Heart right ventricle (tissue), 16 donors: Measurements from ENCODE around the gene DTD1. TPM values are rescaled to one million over a fixed set of nuclear protein-coding genes. Genes with fewer than 3 reads are reported as not detected.

ENCODE experiments used
- ATAC-seq, 8 donors: fragments of 200-7000 bp; cut with Tn5 transposase; one replicate each; pipeline ENCODE4 v1.9.1; 2020; ENCODE audit warnings: mild to moderate bottlenecking in 8 of 8, moderate library complexity in 8 of 8, moderate number of reproducible peaks in 1 of 8
- DNase-seq, 2 donors: peaks; one replicate each; pipeline ENCODE4 v3.0.0-alpha.2; 2020
- H3K27ac ChIP-seq, 10 donors: fragments of 200-600 bp; sonication (generic) in 2 of 10; one replicate each; pipeline versions ENCODE4 v1.5.0 to v1.8.0; 2020 to 2022; ENCODE audit warnings: mild to moderate bottlenecking in 3 of 10
- H3K27me3 ChIP-seq, 7 donors: fragments of 200-600 bp; one replicate each; pipeline ENCODE4 v1.8.0; 2021 to 2022; ENCODE audit warnings: mild to moderate bottlenecking in 2 of 7
- H3K36me3 ChIP-seq, 9 donors: fragments of 200-600 bp; sonication (generic) in 1 of 9; one replicate each; pipeline versions ENCODE4 v1.5.0 to v1.8.0; 2020 to 2022; ENCODE audit warnings: mild to moderate bottlenecking in 2 of 9
- H3K4me1 ChIP-seq, 9 donors: fragments of 200-600 bp; sonication (generic) in 1 of 9; one replicate each; pipeline versions ENCODE4 v1.5.0 to v1.8.0; 2020 to 2022; ENCODE audit warnings: mild to moderate bottlenecking in 4 of 9
- H3K4me3 ChIP-seq, 10 donors: fragments of 200-600 bp; sonication (generic) in 2 of 10; one replicate each; pipeline versions ENCODE4 v1.5.0 to v1.8.0; 2020 to 2022; ENCODE audit warnings: mild to moderate bottlenecking in 7 of 10, moderate library complexity in 2 of 10
- H3K9me3 ChIP-seq, 11 donors: fragments of 200-600 bp in 10 of 11; sonication (generic) in 2 of 11; one replicate each; pipeline versions ENCODE4 v1.5.0 to v1.8.0; 2013 to 2022; ENCODE audit warnings: mild to moderate bottlenecking in 2 of 11, control low read depth in 1 of 11, moderate library complexity in 1 of 11
- CTCF ChIP-seq, 9 donors: fragments of 200-600 bp; sonication (generic) in 2 of 9; IDR thresholded peaks; one replicate each; pipeline versions ENCODE4 v1.5.0 to v1.8.0; 2021 to 2022; ENCODE audit warnings: antibody characterized with exemption in 9 of 9, mild to moderate bottlenecking in 5 of 9, moderate library complexity in 1 of 9
- WGBS, 2 donors: extraction: QIAGEN DNeasy Blood & Tissue Kit; methylation state at CpG; one replicate each; pipeline ENCODE4 v1.1.7; 2013; ENCODE audit warnings: inconsistent platforms in 1 of 2; 5-methylcytosine and 5-hydroxymethylcytosine counted together
- intact Hi-C, 10 donors: fragments of 100-400 bp; cut with DNase I; formaldehyde crosslinking; loops; one replicate each; pipeline versions ENCODE4 v1.11.1 to v1.14.2; 2022
- polyA plus RNA-seq, 2 donors: library from polyadenylated mRNA; stranded (reverse); fragments of 200-250 nt; gene quantifications; one replicate each; pipeline ENCODE4 v1.2.3, GENCODE V29; 2013
- total RNA-seq, 10 donors: library from RNA; stranded (reverse); fragmentation: NEBNext Ultra II Directional in 3 of 10; extraction: Animal tissue kit (Norgen Biotek cat#: 25700) in 3 of 10; gene quantifications; one replicate each; pipeline versions ENCODE4 v1.2.1 to v1.2.4, GENCODE V29; 2021 to 2023
- donor health status: Arrhythmogenic right ventricular cardiomyopathy.
- donor health status: ischemic (EF 13 %, LVEDD 7.1; RV severe dilation, severe dysfunction).
- donor health status: healthy with polysubstance abuse.
- donor health status: DM: no; HTN: yes; CAD: no.
- donor health status: DM: no; HTN: no; CAD: no.
- donor health status: ischemic (EF 25% LVEDD 6.9; RV normal size, moderate dysfunction).
- donor health status: ischemic (EF 25% LVEDD 5.7; RV mildly dilated, moderate dysfunction).
- donor health status: healthy.
- donor health status: DM: yes; HTN: yes; CAD: no.
- donor health status: Ischemic cardiomyopathy.
- donor health status: ischemic (EF 35%, LVEDD 5.7; RV mildly dilated, moderate dysfunction).
- donor health status: nonischemic (EF 11% LVEDD 7.7; RV severe dilation, severe dysfunction).
- donor health status: DM: yes; HTN: yes; CAD: no.
- donor health status: PGD.
- donor health status: ischemic (EF 29% LVEDD 5.4; RV normal size, mild dysfunction).
- donor health status: nonischemic (EF 23%, LVEDD 6.1; RV moderate dilation, normal function).

DTD1 gene
- total and polyA plus RNA-seq, 12 donors: 5.2 to 31.9 (median 14.3) TPM

DNA sequence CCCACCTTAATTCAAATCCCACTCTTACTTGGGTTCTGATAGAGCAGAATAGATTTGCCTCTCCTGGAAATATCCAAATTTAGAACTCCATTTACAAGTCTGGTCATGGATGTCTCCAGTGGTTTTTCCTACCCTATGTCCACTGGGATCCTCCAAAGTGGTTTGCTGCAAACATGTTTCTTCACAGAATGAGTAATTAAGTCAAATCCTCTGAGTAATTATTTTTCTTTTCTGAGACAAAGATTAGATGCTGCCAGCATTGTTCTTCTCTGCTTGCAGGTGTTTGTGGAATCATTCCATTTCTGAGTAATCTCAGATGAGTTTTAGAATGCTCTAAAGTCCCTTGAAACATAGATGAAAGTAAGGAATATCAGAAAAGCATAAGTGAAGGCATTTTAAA, 21.9 kb downstream of the DTD1 start:
- Histone ChIP-seq H3K27me3 (no peaks in the 10 kb centered on the region), H3K36me3 (peaks cover 0 to 34% (median 3%) of the 10 kb centered on the region in 9 donors), H3K4me3 (no peak overlapping the region), H3K9me3 (no peaks in the 10 kb centered on the region), H3K4me1 (peaks cover 0 to 2% (median 0%) of the 10 kb centered on the region in 9 donors), H3K27ac (no peak overlapping the region)
- TF ChIP-seq CTCF (IDR thresholded peaks at IDR 0.05): no peak
- ATAC-seq (no peak), DNase-seq (no peak)
- intact Hi-C loops: no loop called here

GRCh38 chr20:18611492-18611891, 23.6 kb downstream of the DTD1 start:
- H3K27me3 ChIP-seq: no peaks in the 10 kb centered on the region
- DNase-seq (no peak), ATAC-seq (no peak)
- no peaks in the 10 kb centered on the region for H3K9me3 ChIP-seq
- no peak for TF ChIP-seq CTCF (IDR thresholded peaks at IDR 0.05)
- peaks cover 0 to 14% (median 4%) of the 10 kb centered on the region in 9 donors for H3K4me1 ChIP-seq
- H3K27ac ChIP-seq: no peak overlapping the region
- no peak overlapping the region for H3K4me3 ChIP-seq
- H3K36me3 ChIP-seq: peaks cover 0 to 34% (median 3%) of the 10 kb centered on the region in 9 donors
- WGBS, 2 donors: 87 to 89% methylated on average over 8 of the region's 8 CpGs
- intact Hi-C loops: no loop called here

DNA sequence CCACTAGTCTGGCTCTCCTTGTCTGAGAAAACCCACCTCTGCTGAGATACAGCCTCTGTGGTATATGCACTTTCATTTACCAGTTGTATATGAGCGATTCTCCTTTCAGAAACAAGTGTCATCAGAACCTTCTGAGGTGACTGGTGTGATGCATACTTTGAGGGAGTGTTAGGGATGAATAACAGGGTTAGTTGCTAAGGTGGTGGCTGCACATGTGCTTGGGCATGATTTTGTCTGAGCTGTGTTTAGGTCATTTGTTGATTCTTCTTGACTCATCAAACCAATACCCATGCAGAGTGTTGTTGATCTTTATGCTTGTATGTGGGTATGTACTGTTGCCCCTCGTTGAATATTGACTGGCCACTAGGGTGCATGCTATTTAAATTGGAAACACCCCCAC, 25.7 kb downstream of the DTD1 start:
- no peak for TF ChIP-seq CTCF (IDR thresholded peaks at IDR 0.05)

GRCh38 chr20:18614244-18614643, 26.4 kb downstream of the DTD1 start:
- Histone ChIP-seq H3K36me3 (peaks cover 0 to 29% (median 3%) of the 10 kb centered on the region in 9 donors), H3K27me3 (no peaks in the 10 kb centered on the region), H3K27ac (peak overlapping the region in 1 of 10 donors; percentile 6), H3K4me3 (no peak overlapping the region), H3K4me1 (peaks cover 0 to 14% (median 4%) of the 10 kb centered on the region in 9 donors), H3K9me3 (peaks cover 0 to 5% (median 0%) of the 10 kb centered on the region in 11 donors)
- no peak for DNase-seq
- 96 to 97% methylated on average over 5 of the region's 5 CpGs for WGBS, 2 donors
- TF ChIP-seq CTCF (IDR thresholded peaks at IDR 0.05): no peak
- no peak for ATAC-seq
- intact Hi-C loops: no loop called here

More for the DNA sequence above, 25.7 kb downstream of the DTD1 start:
- Histone ChIP-seq H3K4me1 (peaks cover 0 to 14% (median 4%) of the 10 kb centered on the region in 9 donors), H3K36me3 (peaks cover 0 to 34% (median 3%) of the 10 kb centered on the region in 9 donors), H3K27ac (no peak overlapping the region), H3K9me3 (peaks cover 0 to 5% (median 0%) of the 10 kb centered on the region in 11 donors), H3K4me3 (no peak overlapping the region), H3K27me3 (no peaks in the 10 kb centered on the region)
- 79 to 91% methylated on average over 2 of the region's 2 CpGs for WGBS, 2 donors
- ATAC-seq (no peak), DNase-seq (no peak)
- intact Hi-C loops: no loop called here
